ENCODE data around the gene NIPAL3. TPM values are rescaled to one million over a fixed set of nuclear protein-coding genes. Genes with fewer than 3 reads are reported as not detected.

NIPAL3 gene
- polyA plus RNA-seq, 1 donor (not counting 4 experiments of a cell fraction or from before 2014, with no cell fraction given) = 30.5 TPM

DNA sequence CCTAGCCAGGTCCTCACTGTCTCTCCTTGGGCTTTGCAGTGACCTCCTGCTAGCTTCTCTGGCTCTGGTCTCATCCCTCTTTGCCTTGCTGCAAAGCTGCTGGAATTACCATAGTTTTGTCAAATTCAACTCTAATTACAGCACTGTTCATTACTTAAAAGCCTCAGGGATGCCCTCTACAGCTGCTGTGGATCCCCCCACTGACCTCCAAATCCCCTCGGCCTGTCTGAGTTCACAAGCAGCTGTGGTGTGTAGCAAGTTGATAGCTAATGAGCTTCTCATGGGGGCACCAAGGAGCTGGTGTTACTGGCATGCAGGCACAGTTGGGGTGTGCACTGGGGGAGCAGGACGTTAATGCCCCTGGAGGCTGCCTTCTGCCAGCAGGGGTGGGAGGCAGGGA lies 24.8 kb downstream of the NIPAL3 start:
- Histone ChIP-seq H3K9me3 (ENCODE audit: control insufficient read depth, low read depth, low read length) (no peaks in the 10 kb centered on the region), H4K20me1 (ENCODE audit: control insufficient read depth, extremely low read depth, insufficient read depth, low read length) (no peaks in the 10 kb centered on the region), H3K4me2 (ENCODE audit: control insufficient read depth, extremely low read depth, insufficient read depth, low read depth, low read length) (no peak overlapping the region), H3K27me3 (ENCODE audit: control insufficient read depth, extremely low read depth, insufficient read depth, low read length) (no peaks in the 10 kb centered on the region), H3K4me3 (ENCODE audit: control insufficient read depth in 2 of 3, extremely low read depth in 1 of 3, insufficient read depth in 2 of 3, low read depth in 1 of 3, low read length in 3 of 3) (no peak overlapping the region), H3K9ac (ENCODE audit: control insufficient read depth, extremely low read depth, insufficient read depth, low read length) (no peak overlapping the region), H3K79me2 (ENCODE audit: control insufficient read depth, insufficient read depth, low read length) (peaks cover 3% of the 10 kb centered on the region), H3K27ac (ENCODE audit: control insufficient read depth, insufficient read depth, low read length) (no peak overlapping the region), H3K4me1 (ENCODE audit: control insufficient read depth, extremely low read depth, insufficient read depth, low read length) (peaks cover 10% of the 10 kb centered on the region), H3K36me3 (ENCODE audit: control insufficient read depth in 2 of 2, extremely low read depth in 1 of 2, insufficient read depth in 2 of 2, low read length in 2 of 2) (peaks cover 17 to 24% of the 10 kb centered on the region in 2 experiments), H3K9me1 (ENCODE audit: control insufficient read depth, extremely low read depth, insufficient read depth, low read length) (no peaks in the 10 kb centered on the region), H2AFZ (ENCODE audit: control insufficient read depth, low read length) (no peak overlapping the region)
- TF ChIP-seq EZH2 (IDR thresholded peaks at IDR 0.05; ENCODE audit: low read length) = no peak
- TF ChIP-seq, protein P1, sequence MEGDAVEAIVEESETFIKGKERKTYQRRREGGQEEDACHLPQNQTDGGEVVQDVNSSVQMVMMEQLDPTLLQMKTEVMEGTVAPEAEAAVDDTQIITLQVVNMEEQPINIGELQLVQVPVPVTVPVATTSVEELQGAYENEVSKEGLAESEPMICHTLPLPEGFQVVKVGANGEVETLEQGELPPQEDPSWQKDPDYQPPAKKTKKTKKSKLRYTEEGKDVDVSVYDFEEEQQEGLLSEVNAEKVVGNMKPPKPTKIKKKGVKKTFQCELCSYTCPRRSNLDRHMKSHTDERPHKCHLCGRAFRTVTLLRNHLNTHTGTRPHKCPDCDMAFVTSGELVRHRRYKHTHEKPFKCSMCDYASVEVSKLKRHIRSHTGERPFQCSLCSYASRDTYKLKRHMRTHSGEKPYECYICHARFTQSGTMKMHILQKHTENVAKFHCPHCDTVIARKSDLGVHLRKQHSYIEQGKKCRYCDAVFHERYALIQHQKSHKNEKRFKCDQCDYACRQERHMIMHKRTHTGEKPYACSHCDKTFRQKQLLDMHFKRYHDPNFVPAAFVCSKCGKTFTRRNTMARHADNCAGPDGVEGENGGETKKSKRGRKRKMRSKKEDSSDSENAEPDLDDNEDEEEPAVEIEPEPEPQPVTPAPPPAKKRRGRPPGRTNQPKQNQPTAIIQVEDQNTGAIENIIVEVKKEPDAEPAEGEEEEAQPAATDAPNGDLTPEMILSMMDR (optimal IDR thresholded peaks at IDR 0.05 in 1 of 3, IDR thresholded peaks at IDR 0.05 in 1 of 3, conservative IDR thresholded peaks at IDR 0.05 in 1 of 3; ENCODE audit: extremely low read depth in 1 of 3, insufficient read depth in 2 of 3, low read length in 3 of 3) = no peak
- dilution Hi-C loops (cut with MboI; ENCODE audit: extremely low pct_ligation_motif_present, low sequenced_read_pairs) = no loop called here
- FAIRE-seq (no peak), DNase-seq (ENCODE audit: low read depth, low spot score) (no peak)

DNA sequence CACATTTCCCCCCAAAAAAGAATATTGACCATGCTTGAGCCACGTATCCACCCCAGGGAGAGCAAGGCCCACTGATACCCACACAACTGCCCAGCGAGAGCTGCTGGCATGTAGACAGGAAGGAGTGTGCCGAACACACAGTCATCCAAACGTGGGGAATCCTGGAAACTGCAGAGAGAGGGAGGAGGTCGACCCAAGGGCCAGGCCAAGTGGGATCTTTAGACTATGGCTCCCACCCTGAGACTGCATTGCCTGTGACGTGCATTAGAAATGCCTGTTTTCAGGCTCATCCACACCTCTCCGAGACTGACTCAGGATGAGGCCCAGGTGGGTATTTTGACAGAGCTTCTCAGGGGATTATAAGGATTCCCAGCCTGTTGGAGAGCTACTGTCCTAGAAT lies 25.9 kb downstream of the NIPAL3 start:
- H3K9ac ChIP-seq (ENCODE audit: control insufficient read depth, extremely low read depth, insufficient read depth, low read length) = no peak overlapping the region
- no peaks in the 10 kb centered on the region for H3K27me3 ChIP-seq (ENCODE audit: control insufficient read depth, extremely low read depth, insufficient read depth, low read length)
- H3K36me3 ChIP-seq (ENCODE audit: control insufficient read depth in 2 of 2, extremely low read depth in 1 of 2, insufficient read depth in 2 of 2, low read length in 2 of 2) = peaks cover 17 to 24% of the 10 kb centered on the region in 2 experiments
- no peak for FAIRE-seq
- TF ChIP-seq, protein P1 (optimal IDR thresholded peaks at IDR 0.05 in 1 of 3, IDR thresholded peaks at IDR 0.05 in 1 of 3, conservative IDR thresholded peaks at IDR 0.05 in 1 of 3; ENCODE audit: extremely low read depth in 1 of 3, insufficient read depth in 2 of 3, low read length in 3 of 3) = no peak
- no peak for TF ChIP-seq EZH2 (IDR thresholded peaks at IDR 0.05; ENCODE audit: low read length)
- no peaks in the 10 kb centered on the region for H3K9me3 ChIP-seq (ENCODE audit: control insufficient read depth, low read depth, low read length)
- dilution Hi-C loops (cut with MboI; ENCODE audit: extremely low pct_ligation_motif_present, low sequenced_read_pairs) = no loop called here
- H3K27ac ChIP-seq (ENCODE audit: control insufficient read depth, insufficient read depth, low read length) = no peak overlapping the region
- H3K4me1 ChIP-seq (ENCODE audit: control insufficient read depth, extremely low read depth, insufficient read depth, low read length) = peaks cover 10% of the 10 kb centered on the region
- DNase-seq (ENCODE audit: low read depth, low spot score) = no peak
- no peak overlapping the region for H3K4me3 ChIP-seq (ENCODE audit: control insufficient read depth in 2 of 3, extremely low read depth in 1 of 3, insufficient read depth in 2 of 3, low read depth in 1 of 3, low read length in 3 of 3)
- peaks cover 3% of the 10 kb centered on the region for H3K79me2 ChIP-seq (ENCODE audit: control insufficient read depth, insufficient read depth, low read length)
- H4K20me1 ChIP-seq (ENCODE audit: control insufficient read depth, extremely low read depth, insufficient read depth, low read length) = no peaks in the 10 kb centered on the region
- H3K4me2 ChIP-seq (ENCODE audit: control insufficient read depth, extremely low read depth, insufficient read depth, low read depth, low read length) = no peak overlapping the region
- H2AFZ ChIP-seq (ENCODE audit: control insufficient read depth, low read length) = no peak overlapping the region
- H3K9me1 ChIP-seq (ENCODE audit: control insufficient read depth, extremely low read depth, insufficient read depth, low read length) = no peaks in the 10 kb centered on the region

Measured in keratinocyte (primary cell).